GM21390 (cell line): ENCODE results near the gene ESAM.

Source experiments
- ATAC-seq: cut with Tn5 transposase; IDR thresholded peaks from one replicate; pipeline ENCODE4 v1.9.1; 2021; ENCODE audit not compliant: unreplicated experiment

Gene ESAM, protein sequence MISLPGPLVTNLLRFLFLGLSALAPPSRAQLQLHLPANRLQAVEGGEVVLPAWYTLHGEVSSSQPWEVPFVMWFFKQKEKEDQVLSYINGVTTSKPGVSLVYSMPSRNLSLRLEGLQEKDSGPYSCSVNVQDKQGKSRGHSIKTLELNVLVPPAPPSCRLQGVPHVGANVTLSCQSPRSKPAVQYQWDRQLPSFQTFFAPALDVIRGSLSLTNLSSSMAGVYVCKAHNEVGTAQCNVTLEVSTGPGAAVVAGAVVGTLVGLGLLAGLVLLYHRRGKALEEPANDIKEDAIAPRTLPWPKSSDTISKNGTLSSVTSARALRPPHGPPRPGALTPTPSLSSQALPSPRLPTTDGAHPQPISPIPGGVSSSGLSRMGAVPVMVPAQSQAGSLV

DNA sequence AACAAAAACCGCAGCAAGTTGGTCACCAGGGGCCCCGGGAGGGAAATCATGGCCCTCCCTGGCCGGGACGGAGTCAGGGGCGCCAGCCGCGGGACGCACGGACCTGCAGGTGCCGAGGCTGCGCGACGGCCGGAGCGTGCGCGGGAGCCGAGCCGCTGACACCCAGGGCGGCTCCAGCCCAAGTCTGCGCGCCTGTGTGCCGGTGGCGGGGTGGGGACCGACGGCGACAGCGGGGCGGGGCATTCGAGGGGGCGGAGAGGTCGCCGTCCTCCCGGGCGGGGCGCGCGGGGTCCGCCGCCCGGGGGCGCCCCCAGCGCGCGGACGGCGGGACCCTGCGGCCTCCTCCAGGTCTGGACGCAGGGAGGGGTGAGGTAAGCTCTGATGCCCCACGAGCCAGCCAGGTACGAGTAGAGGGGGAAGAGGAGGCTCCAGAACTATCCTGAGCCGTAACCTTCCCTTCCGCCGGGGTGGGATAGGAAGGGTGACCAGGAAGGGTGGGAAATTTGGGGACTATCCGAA, at the start of gene ESAM:
Gene ESAM, minus strand, starts transcription at position 186 of the 519 bp plus-strand sequence. Its CDS starts 136 bp downstream, at position 50.
- ATAC-seq: peak; percentile 58

DNA sequence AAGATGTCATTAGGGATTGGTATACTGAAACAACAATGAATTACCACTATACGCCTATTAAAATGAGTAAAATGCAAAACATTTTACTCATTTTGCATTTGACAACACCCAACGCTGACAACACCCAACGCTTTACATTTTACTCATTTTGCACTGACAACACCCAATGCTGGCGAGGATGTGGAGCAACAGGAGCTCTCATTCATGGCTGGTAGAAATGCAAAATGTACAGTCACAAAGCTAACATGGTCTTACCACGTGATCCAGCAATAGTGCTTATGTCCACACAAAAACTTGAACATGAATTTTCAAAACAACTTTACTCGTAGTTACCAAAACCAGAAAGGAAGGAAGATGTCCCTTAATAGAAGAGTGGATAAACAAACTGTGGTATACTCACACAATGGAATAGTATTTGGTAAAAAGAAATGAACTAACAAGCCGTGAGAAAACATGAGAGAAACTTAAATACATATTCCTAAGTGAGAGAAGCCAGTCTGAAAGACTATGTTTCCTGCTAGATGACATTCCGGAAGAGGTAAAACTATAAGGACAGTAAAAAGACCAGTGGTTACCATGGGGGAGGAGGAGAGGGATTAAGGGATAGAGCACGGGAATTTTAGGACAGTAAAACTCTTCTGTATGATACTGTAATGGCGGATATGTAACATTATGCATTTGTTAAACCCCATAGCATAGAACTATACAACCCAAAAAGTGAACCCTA, 49.5 kb upstream of the ESAM start:
- ATAC-seq: no peak

DNA sequence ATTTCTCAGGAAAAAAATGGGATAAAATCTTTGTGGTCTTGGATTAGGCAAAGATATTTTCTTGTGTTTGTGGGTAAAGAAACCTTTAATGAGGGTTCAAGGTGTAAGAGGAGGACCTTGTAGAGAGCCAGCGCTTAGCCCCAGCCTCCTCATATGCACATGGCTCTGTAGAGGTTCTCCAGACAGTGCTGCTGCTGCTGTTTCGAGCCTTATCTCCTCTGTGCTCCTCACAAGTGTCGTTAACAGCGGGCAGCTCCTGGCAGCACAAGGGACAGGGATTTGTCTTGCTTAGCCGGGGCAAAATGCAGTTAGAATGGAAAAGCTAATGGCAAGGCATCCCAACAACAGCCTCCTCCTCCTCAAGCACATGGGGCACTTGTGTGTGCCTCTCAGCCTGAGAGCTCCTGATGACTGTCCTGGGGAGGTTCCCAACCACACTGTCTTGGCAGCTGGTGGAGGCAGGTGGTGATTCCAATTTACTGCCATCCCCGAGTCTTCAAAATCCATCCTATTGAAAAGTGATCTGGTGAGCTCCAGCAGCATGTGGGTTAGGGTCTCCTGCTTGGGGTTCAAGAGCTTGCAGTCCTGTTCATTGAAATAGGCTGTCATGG, 45.7 kb upstream of the ESAM start:
- no peak for ATAC-seq

DNA sequence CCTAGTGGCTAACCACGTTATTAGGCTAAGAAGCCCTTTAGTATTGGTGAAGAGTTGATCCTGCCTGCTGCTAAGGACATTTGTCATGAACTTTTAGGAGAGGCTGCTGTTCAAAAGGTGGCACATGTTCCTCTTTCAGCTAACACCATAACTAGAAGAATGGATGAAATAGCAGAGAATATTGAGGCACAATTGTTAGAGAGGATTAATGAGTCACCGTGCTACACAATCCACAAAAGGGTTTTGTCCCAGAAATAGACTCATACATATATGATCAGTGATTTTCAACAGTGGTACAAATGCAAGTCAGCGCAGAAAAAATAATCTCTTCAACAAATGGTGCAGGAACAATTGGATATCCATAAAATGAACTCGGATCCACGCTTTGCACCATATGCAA, 45.1 kb upstream of the ESAM start:
- no peak for ATAC-seq

DNA sequence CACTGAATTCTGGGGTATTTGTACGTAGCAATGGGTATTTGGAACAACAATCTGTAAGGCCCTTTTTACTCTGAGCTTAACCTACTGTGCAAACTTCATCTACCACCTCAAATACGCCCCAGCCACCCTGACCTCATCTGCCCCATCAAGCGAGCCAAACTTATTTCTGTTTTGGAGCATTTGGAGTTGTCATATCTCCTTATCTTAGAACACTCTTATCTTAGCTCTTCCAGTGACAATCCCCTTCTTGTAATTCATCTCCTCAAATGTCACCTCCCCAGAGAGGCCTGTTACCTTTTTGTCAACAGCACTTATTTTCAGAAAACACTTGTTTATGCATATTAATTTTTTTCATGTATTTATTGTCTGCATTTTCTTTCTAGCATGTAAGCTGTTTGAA, 42.8 kb upstream of the ESAM start:
- no peak for ATAC-seq

DNA sequence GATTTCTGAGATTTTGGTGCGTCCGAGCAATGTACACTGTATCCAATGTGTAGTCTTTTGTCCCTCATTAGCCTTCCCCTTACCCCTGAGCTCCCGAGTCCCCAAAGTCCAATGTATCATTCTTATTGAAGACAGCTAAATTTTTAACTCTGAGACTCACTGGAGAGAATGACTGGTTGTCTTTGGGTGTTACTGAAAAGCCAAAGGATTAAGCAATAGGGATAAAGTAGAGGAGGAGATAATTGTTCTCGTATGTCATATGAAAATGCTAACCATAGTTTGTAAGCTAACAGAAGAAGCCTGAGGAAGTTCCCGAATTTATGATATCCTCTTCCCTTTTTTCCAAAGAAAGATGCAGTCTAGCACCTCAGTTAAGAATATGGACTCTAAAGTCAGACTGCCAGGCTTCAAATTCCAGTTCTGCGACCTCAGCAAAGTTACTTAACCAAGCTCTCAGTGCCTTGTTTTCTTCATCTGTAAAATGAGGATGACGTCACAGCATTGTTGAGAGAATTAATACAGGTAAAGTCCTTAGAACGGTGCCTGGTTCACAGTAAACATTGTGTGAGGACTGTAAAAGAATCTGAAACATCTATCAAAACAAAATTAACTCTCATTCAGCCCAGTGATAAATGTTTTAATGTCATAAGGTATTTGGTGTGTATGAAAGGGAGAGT, 39.7 kb upstream of the ESAM start:
- ATAC-seq: no peak

DNA sequence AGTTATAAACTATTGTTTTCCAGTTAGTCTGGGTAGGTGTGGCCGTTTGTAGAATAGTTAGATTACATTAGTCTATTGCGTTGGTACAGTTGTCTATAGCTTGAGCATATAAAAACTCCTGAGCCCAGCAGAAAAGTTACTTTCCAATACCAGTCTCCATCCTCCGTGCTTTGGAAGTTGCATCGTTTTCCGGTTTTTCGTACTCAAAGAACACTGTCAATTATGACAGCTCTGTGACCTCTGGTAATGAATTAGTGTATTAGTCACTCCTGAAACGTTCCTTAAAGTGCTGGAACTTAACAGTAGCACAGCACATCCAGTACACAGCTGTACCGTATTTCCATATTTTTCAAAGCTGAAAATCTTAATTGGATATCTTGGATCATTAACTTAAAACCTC, 38.9 kb upstream of the ESAM start:
- no peak for ATAC-seq

DNA sequence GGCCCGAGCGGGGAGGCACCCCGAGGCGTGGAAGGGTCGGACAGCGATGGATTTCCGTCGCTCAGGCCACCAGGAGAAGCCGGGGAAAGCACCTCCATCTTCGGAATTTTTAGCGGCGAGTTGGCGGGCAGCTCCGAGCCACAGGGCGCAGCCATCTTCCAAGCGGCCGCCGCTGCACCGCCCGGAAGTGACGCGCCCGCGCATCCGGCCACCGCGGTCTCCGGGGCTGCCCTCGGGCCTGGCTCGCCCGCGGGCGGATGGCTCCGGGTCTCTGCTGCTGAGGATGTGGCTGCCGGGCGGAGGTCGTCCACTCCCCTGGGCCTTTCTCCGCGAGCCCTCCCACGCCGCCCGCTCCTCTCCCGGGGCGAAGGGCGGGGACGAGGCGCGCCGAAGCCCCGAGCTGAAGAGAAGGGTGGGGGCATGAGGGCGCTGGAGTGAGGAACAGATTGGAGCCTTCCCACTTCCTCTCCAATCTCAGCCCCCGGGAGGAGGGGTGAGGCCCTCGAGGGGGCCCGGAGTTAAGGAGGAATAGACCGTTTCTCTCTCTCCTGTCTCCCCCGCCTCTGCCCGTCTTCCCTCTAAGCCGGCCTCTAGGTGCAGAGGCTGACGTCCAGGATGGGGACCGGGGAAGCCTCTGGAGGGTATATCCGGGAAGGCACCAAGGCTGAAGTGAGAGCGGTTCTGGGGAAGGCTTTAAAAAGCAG, 38.3 kb upstream of the ESAM start, which contains the start of gene MSANTD2:
Gene MSANTD2, minus strand, starts transcription at position 181 of the 704 bp plus-strand sequence. Its CDS starts 26 bp downstream, at position 155.
- ATAC-seq: peak; percentile 89

DNA sequence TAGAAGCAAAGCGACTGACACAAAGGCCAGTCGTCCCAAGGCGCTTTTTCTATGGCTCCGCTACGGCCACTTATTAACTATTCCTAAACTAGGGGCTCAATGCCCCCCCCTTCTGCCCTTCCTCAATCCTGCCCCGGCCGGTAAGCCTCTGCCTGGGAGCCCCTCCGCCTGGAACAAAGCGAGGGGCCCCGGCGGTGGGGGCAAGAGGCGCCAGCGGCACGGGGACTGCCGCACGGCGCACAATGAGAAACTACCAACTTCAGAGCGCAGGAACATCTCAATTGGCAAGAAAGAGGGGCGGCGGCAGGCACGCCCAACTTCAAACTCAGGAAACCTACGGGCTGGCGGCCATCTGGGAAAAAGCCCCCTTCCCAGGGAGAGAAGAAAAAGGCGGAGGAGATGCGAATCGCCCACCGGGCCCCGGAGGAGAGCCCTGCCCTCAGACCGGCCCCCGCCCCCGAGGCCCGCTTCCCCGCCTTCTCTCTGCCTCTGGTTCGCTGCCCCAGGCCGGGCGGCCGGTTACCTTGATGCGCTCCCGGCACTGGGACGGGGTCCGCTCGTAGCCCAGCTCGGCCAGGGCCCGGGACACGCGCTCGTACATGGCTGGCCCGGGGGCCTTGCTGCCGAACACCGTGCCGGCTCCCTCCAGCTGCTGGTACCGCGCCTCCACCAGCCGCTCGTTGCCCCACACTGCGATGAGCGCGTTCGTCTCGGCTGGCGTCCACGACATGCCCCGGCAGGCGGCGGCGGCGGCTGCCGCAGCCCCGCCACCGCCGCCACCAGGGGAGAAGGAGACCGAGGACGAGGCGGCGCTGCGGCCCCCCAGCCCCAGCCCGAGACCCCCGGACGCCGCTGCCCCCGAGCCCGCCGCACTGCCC, 37.5 kb upstream of the ESAM start:
- peak; percentile 39 for ATAC-seq

DNA sequence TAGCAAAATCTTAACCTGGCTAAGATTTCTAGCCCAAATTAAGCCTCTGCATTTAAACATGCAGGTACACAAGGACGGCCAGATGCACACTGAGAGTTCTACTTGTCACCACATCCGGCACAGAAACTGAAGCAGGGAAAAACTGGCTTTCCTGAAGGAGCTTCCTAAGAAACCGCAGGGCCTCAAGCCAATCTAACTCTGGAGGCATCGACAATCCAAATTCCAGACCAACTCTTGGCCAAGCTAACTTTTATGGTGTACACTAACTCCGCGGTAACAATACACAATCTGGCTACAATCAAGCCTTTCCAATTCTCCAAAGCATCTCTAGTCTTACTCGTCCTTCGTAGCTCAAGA, 36.9 kb upstream of the ESAM start:
- peak; percentile 9 for ATAC-seq

DNA sequence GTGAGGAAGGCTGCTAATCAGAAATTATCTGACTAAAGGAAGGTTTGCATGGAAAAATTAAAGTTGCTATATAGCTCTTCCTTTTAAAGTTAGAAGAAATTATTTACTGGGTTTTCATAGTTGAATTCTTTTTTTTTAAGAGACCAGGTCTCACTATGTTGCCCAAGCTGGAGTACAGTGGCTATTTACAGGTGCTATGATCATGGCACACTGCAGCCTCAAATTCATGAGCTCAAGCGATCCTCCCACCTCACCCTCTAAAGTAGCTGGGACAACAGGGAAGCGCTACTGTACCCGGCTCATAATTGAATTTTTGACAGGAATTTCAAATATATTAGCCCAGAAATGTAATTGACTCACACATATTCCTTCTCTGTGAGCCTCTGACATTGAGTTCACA, 34.2 kb upstream of the ESAM start:
- no peak for ATAC-seq

DNA sequence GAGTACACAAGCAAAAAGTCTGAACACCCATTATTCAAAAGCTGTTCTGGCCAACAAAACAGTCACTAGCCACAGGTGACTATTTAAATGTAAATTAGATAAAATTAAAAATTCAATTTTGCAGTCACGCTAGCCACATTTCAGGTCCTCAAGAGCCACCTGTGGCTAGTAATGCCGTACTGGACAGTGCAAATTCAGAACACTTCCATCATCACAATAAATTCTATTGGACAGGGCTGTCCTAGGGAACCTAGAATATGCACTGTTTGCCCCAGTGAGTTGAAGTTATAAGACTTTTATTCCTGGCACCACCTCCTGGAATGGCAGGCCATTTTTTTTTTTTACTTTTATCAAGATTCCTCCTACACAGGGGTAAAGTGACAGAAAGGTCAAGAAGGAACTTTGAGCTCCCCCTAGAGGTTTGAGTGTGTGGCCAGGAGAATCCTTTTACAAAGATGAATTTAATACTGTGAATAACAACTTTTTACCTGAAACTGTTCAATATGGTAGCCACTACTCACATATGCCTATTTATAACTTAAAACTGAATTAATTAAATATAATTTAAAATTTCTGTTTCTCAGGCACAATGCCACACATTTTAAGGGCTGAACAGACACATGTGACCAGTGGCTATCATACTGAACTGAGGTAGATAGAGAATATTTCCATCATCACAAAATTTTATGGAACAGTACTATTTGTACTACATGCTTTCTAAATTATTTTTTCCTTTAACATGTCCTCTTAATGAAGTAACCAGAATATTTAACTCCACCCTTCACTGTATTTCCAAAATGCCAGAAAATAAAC, 31.6 kb upstream of the ESAM start:
- ATAC-seq: peak; percentile 49

DNA sequence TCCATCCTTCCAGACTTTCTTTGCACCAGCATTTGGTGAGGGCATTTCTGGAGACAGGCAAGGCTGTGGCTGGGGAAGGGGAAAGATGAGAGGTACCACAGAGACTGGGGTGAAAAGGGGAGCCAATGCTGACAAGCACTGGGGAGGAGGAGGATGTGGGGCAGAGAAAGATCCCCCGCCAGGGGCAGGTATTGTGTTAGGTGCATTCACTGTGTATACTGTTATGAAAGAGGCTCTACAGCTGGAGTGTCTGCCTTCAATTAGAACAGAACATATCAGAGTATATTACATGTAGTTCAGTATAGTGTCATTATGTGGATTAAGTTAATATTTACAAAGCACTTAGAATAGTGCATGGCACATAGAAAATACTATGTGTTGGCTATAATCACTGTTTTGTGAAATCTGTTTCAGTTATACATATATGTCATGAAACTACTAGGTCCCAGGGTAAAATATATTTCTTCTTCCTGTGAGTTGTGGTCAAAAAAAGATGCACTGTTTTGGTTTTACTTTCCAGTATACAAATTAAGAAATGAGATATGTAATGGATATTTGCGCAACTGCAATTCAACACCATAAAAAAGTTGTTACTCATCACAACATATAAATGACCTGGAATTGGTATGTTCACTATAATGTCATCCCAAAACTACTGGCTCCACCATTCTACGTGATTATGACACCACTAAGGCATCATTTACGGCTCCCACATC, 29.7 kb upstream of the ESAM start:
- peak; percentile 77 for ATAC-seq

DNA sequence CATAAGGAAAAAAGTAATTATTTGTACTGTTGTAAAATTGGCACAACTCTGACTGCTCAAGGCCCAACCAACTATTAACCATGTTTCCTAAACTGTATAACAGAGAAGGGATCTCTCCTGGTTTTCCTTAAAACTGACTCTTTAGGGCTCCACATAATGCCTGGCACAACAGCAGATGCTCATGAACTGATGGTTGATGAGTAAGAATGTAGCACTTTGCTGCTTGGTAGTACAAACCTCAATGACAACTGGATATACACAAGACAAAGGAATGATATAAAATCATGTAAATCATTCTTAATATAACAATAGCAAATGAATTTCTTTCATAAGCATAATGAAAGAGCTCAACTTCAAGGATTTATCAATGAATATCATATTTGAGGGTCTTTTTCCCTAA, 26.4 kb upstream of the ESAM start:
- no peak for ATAC-seq

DNA sequence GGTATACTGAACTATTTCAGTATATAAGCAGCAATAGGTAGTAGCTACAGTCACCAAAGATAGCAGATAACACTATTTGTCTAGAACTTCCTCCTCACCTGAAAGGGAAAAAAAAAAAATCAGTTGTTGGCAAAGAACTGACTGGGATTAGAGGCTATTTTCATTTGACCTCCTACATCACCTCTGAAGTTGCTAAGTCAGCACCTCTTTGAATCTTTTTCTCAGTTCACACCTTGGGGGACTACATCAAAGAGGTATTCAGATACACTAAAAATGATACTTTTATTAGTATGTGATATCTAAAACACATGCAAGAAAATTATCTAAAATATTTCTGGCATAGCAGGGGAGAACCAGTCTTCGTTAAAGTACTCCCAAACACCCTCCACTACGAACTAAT, 22.0 kb upstream of the ESAM start:
- ATAC-seq: no peak

DNA sequence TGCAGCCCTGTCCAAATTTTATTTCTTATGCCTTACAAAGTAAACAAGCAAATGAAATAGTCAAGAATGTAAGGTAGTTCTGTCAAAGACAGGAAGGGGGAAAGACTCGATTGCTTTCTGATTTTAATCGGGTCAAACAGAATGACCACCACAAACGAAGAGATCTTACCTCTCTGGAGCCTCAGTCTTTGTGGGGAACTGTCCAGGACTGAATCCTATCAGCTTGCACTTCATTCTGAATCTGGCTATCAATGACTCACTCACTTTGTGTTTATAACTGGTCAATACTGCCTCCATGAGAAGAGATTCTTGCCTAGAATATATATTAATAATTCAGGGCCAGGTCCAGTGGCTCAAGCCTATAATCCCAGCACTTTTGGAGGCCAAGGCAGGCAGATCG, 20.9 kb upstream of the ESAM start:
- no peak for ATAC-seq

DNA sequence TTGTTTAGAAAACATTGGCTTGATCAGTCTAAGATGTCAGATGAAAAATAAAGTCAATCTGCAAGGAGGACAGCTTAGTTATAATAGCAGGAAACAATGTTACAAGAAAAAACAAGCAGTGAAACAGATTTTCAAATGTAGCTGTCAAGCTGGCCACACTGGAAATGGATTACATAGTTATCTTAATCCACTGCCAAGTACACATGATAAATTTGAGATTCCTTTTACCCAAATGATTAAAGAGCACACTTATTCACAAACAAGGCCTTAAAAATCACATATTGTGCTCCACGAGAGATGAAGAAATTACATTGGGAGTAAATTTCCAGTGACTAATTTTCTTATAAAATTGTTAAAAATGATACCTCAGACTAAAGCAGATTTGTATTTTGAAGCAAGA, 17.5 kb upstream of the ESAM start:
- no peak for ATAC-seq

DNA sequence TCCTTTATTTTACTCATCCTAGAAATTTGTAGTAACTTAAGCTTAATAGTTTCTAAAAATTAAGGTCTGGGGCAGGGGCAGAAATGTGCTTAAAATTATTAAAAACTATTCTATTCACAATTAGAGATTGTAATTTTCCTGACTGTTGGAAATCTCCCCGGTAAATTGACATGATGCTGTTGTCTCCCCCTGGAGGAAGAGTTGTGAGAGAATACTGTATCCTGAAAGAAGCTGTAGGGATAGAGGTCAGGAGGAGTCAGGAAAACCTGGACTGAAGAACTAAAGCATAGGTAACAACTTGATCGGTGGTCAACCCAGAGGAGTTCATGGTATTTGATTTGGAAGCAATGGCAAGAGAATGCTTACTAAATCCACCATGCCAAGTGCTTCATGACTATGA, 16.2 kb upstream of the ESAM start:
- no peak for ATAC-seq
